ENCODE measurements around the gene FGF21. TPM values are rescaled to one million over a fixed set of nuclear protein-coding genes. Genes with fewer than 3 reads are reported as not detected.
A peak's percentile ranks its signal among the peaks of the same experiment; 100 is the strongest.
"Not testable (repeated sequence)": the region's sequence is repeated elsewhere in the genome, so short reads cannot be mapped to it uniquely, and the experiment has no call there.

Gene FGF21
- total RNA-seq, 1 donor from 2014 or later, result not detected

GRCh38 chr19:48780631-48781391, 25.5 kb downstream of the FGF21 start:
- no peaks in the 10 kb centered on the region for H3K27me3 Mint-ChIP-seq (ENCODE audit: low read depth)
- no peaks in the 10 kb centered on the region for H3K36me3 Mint-ChIP-seq (ENCODE audit: low read depth)
- no peak overlapping the region for H3K27ac Mint-ChIP-seq (ENCODE audit: unreplicated experiment)
- DNase-seq (ENCODE audit: low read depth, low spot score), result no peak
- H3K4me3 Mint-ChIP-seq, result no peak overlapping the region
- peaks cover 13% of the 10 kb centered on the region for H3K4me1 Mint-ChIP-seq
- H3K9me3 Mint-ChIP-seq, result no peaks in the 10 kb centered on the region
- TF ChIP-seq CTCF (conservative IDR thresholded peaks at IDR 0.05), result no peak

DNA sequence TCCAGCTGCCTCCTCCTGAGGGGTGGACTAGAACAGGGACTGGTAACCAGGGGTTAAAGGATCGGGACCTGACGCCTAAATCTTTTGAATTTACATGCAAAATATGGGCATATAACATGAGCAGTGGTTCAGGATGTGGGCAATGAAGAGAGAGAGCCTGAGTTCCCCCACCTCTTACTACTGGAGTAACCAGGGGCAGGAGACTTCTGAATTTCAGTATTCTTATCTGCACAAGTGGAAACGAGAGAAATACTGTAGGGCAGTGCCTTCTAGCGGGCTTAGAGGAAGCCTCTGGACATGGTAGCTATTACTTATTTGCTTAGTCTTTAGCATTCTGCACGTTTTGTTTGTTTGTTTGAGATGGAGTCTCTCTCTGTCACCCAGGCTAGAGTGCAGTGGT, 29.2 kb downstream of the FGF21 start:
- H3K4me1 Mint-ChIP-seq, result peaks cover 13% of the 10 kb centered on the region
- no peaks in the 10 kb centered on the region for H3K9me3 Mint-ChIP-seq
- H3K36me3 Mint-ChIP-seq (ENCODE audit: low read depth), result no peaks in the 10 kb centered on the region
- DNase-seq (ENCODE audit: low read depth, low spot score), result no peak
- no peaks in the 10 kb centered on the region for H3K27me3 Mint-ChIP-seq (ENCODE audit: low read depth)
- no peak overlapping the region for H3K4me3 Mint-ChIP-seq
- no peak overlapping the region for H3K27ac Mint-ChIP-seq (ENCODE audit: unreplicated experiment)
- TF ChIP-seq CTCF (conservative IDR thresholded peaks at IDR 0.05), result no peak

DNA sequence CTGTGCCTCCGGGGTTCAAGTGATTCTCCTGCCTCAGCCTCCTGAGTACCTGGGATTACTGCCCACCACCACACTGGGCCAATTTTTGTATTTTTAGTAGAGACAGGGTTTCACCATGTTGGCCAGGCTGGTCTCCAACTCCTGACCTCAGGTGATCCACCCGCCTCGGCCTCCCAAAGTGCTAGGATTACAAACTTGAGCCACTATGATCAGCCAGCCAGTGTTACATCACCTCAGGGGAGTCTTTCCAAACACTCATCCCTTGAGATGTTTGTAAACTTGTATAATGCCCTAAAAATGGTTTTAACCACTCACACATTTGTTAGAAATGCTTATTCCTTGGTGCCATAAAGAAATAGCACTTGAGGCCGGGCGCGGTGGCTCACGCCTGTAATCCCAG, 31.1 kb downstream of the FGF21 start:
- H3K27ac Mint-ChIP-seq (ENCODE audit: unreplicated experiment); H3K4me1 Mint-ChIP-seq; H3K27me3 Mint-ChIP-seq (ENCODE audit: low read depth); H3K9me3 Mint-ChIP-seq; H3K36me3 Mint-ChIP-seq (ENCODE audit: low read depth); DNase-seq (ENCODE audit: low read depth, low spot score); H3K4me3 Mint-ChIP-seq: not testable (repeated sequence)

DNA sequence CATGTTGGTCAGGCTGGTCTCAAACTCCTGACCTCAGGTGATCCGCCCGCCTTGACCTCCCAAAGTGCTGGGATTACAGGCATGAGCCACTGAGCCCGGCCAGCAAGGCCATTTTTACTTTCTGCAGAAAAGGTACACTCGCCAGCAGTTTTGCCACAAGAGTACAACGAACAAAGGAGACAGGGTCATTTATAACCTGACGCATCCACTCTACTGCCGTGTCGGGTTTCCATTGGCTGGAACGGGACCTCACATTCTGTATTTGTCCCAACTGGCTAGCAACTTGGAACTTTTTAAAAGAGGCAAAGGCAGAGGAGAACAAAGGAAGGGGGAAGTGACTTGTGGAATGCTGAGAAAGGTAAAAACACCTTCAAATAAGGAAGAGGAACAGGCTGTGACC, 32.0 kb downstream of the FGF21 start:
- not testable (repeated sequence) for H3K4me1 Mint-ChIP-seq, H3K9me3 Mint-ChIP-seq

GRCh38 chr19:48793271-48793670, 37.9 kb downstream of the FGF21 start:
- Mint-ChIP-seq H3K9me3 (no peaks in the 10 kb centered on the region), H3K4me3 (no peak overlapping the region), H3K36me3 (ENCODE audit: low read depth) (no peaks in the 10 kb centered on the region), H3K27me3 (ENCODE audit: low read depth) (no peaks in the 10 kb centered on the region), H3K27ac (ENCODE audit: unreplicated experiment) (no peak overlapping the region), H3K4me1 (peaks cover 16% of the 10 kb centered on the region)
- no peak for TF ChIP-seq CTCF (conservative IDR thresholded peaks at IDR 0.05)
- no peak for DNase-seq (ENCODE audit: low read depth, low spot score)

More for the DNA sequence above, 32.0 kb downstream of the FGF21 start:
- DNase-seq (ENCODE audit: low read depth, low spot score); H3K27ac Mint-ChIP-seq (ENCODE audit: unreplicated experiment); H3K4me3 Mint-ChIP-seq; H3K36me3 Mint-ChIP-seq (ENCODE audit: low read depth); H3K27me3 Mint-ChIP-seq (ENCODE audit: low read depth): not testable (repeated sequence)

- H3K9me3 Mint-ChIP-seq, result no peaks in the 10 kb centered on the region
- no peak overlapping the region for H3K27ac Mint-ChIP-seq (ENCODE audit: unreplicated experiment)
- DNase-seq (ENCODE audit: low read depth, low spot score), result no peak
- no peaks in the 10 kb centered on the region for H3K36me3 Mint-ChIP-seq (ENCODE audit: low read depth)
- TF ChIP-seq CTCF (conservative IDR thresholded peaks at IDR 0.05), result no peak
- peak overlapping the region; percentile 95 for H3K4me3 Mint-ChIP-seq
- H3K27me3 Mint-ChIP-seq (ENCODE audit: low read depth), result no peaks in the 10 kb centered on the region
- peaks cover 22% of the 10 kb centered on the region for H3K4me1 Mint-ChIP-seq
Measured at GRCh38 chr19:48794291-48794690, 39.0 kb downstream of the FGF21 start.

Data from neural crest cell (in vitro differentiated cells).